Mucosa of rectum (tissue), 2 donors: ENCODE results near the gene EXOC7.

Experiments
- H3K27ac ChIP-seq, 2 donors: one replicate each; pipeline ENCODE4 v1.7.0; 2013; ENCODE audit warnings: inconsistent platforms in 2 of 2, low read depth in 2 of 2, low read length in 2 of 2
- H3K27me3 ChIP-seq, 2 donors: one replicate each; pipeline ENCODE4 v1.7.0; 2013; ENCODE audit warnings: low read length in 2 of 2; ENCODE audit not compliant: control insufficient read depth in 2 of 2, insufficient read depth in 2 of 2
- H3K36me3 ChIP-seq, 2 donors: one replicate each; pipeline ENCODE4 v1.7.0; 2013; ENCODE audit warnings: low read length in 2 of 2; ENCODE audit not compliant: control insufficient read depth in 2 of 2, insufficient read depth in 2 of 2
- H3K4me1 ChIP-seq, 2 donors: one replicate each; pipeline ENCODE4 v1.7.0; 2013; ENCODE audit warnings: low read length in 2 of 2, mild to moderate bottlenecking in 1 of 2; ENCODE audit not compliant: control insufficient read depth in 2 of 2, insufficient read depth in 2 of 2
- H3K4me3 ChIP-seq, 2 donors: one replicate each; pipeline ENCODE4 v1.7.0; 2013; ENCODE audit warnings: low read length in 2 of 2
- H3K9ac ChIP-seq, 2 donors: one replicate each; pipeline ENCODE4 v1.7.0; 2013; ENCODE audit warnings: low read length in 2 of 2, low read depth in 1 of 2, mild to moderate bottlenecking in 1 of 2
- H3K9me3 ChIP-seq, 2 donors: one replicate each; pipeline ENCODE4 v1.7.0; 2013; ENCODE audit warnings: low read length in 2 of 2; ENCODE audit not compliant: control insufficient read depth in 2 of 2
- donor health status: healthy.
- donor health status: Normal muscosa, but diverticular disease.

EXOC7 gene

DNA sequence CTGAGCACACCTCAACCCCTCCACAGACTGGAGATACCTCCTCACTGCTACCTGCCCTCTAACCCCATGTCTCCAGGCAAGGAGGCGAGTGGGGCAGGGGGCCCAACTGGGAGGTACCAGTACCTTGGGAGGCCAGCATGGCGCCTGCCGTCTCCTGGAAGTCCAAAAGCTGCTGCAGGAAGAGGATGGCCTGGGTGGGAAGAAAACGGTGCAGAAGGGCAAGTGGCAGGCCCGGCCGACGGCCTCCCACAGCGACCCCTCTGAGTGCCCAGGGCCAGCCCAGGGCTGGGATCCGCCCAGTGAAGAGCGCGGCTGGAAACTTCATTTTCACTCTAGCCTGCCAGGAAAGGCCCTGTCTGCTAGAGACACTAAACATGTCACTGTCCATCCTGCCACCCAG, 16.1 kb downstream of the EXOC7 start:
- H3K27ac ChIP-seq: no peak overlapping the region
- no peaks in the 10 kb centered on the region for H3K9me3 ChIP-seq
- H3K4me1 ChIP-seq: no peaks in the 10 kb centered on the region
- H3K27me3 ChIP-seq: no peaks in the 10 kb centered on the region
- no peak overlapping the region for H3K9ac ChIP-seq
- H3K36me3 ChIP-seq: peaks cover 75 to 78% of the 10 kb centered on the region in 2 donors
- H3K4me3 ChIP-seq: no peak overlapping the region

DNA sequence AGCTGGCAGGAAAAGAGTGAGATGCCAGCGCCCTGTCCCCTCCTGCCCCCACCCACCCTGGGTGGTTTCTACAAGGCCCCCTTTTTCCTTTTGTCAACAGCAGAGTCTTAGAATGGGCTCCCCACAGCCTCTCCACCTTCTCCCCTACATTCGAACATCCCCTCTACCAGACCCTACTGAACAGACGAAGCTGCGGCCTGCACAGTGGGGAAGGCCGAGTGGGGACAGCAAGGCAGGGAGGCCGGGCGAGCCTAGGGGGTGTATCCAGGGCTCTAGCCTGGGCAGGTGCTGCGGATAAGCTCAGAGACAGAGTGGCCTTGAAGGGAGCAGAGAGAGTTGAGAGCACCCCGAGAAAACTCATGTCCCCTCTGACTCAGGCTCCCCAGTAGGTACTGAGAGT, 17.2 kb downstream of the EXOC7 start:
- Histone ChIP-seq H3K36me3 (peaks cover 67 to 75% of the 10 kb centered on the region in 2 donors), H3K27ac (no peak overlapping the region), H3K9me3 (no peaks in the 10 kb centered on the region), H3K27me3 (no peaks in the 10 kb centered on the region), H3K4me3 (no peak overlapping the region), H3K9ac (no peak overlapping the region), H3K4me1 (no peaks in the 10 kb centered on the region)

DNA sequence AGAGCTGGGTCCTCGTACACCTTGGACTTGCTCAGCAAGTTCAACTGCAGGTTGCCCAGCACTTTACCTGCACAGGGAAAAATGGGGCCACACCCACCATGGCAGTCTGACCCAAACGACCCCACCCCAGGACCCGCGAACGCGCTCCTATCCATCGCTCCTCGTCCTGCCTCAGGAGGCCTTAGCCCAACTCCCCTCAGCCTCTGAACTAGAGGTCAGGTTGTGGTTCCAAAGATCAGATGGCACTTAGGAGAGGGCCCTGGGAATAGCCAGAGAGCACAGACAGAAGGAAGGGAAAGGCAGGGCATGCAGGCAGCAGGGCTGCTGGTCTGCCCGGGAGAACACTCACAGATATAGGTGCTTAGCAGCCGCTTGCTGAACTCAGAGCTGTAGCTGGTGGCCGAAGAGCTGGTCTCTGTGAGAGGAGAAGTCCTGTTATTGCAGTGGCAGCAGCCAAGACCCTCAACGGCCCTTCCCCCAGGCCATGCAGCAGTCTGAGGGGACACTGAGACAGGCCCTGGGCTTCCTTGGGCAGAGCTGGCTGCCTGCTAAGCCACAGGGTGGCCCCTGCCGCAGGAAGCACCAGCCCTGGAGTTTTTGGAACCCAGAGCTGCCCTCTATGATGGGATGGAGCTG, 17.7 kb downstream of the EXOC7 start:
- H3K27me3 ChIP-seq: no peaks in the 10 kb centered on the region
- H3K9ac ChIP-seq: no peak overlapping the region
- no peak overlapping the region for H3K4me3 ChIP-seq
- H3K27ac ChIP-seq: no peak overlapping the region
- H3K4me1 ChIP-seq: no peaks in the 10 kb centered on the region
- peaks cover 67 to 71% of the 10 kb centered on the region in 2 donors for H3K36me3 ChIP-seq
- no peaks in the 10 kb centered on the region for H3K9me3 ChIP-seq

DNA sequence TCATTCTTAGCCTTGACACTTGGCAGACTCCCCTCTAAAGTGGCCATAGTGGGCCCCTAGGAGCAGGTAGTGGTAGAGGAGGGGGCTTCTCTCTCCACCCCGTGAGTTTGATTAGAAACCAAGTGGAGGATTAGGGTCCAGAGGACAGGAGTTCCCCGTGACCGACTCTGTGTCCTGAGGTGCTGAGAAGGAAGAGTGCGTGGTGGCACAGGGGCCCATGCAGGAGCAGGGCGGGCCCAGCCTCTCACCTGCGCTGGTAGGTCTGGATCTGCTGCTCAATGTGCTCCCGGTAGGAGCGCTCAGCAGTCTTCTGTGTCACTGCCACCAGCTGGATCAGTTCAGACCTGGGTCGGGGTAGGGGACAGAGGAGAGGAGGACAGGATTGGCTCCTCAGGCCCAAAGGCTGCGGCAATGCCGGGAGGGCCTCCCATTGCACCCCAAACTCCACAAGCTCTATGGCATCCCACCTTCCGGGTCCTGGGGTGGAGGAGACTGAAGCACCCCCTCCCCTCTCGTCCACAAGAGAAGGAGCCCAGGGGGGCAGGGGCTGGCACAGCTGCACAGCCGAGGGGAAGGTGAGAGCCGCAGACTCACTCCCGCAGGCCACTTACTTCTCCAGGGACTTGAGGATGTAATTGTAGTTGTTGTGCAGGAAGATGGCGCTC, 18.4 kb downstream of the EXOC7 start:
- no peaks in the 10 kb centered on the region for H3K27me3 ChIP-seq
- no peak overlapping the region for H3K9ac ChIP-seq
- H3K27ac ChIP-seq: no peak overlapping the region
- no peaks in the 10 kb centered on the region for H3K9me3 ChIP-seq
- H3K4me3 ChIP-seq: no peak overlapping the region
- peaks cover 60 to 69% of the 10 kb centered on the region in 2 donors for H3K36me3 ChIP-seq
- H3K4me1 ChIP-seq: no peaks in the 10 kb centered on the region

DNA sequence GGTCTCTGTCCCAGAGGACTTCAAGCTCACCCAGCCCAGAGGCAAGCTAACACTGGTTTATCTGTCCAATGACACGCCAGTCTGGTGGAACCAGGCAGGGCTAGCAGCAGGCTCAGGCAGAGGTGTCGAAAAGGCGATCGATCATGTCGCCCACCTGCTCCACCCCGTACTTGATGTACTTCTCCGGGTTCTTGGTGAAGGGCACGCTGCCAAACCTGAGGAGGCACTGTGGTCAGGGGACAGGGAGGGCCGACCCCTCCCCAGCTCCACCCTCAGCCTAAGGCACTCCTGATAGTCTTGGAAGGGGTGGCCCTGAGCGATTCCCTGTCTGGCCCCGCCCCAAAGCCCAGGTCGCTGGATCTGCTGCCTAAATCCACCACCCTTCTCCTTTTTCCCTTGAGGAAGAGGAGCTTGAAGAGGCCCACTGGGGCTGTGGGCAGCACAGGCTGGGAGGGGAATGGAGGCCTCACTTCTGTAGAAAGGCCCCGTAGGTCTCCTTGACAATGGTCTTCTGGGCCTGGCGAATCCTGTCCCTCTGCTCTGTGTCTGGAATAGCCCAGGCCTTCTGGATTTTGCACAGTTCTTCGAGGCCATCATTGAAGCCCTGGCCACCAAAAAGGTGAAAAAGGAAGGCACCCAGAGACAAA, 19.9 kb downstream of the EXOC7 start:
- Histone ChIP-seq H3K4me3 (no peak overlapping the region), H3K27ac (no peak overlapping the region), H3K9me3 (no peaks in the 10 kb centered on the region), H3K9ac (no peak overlapping the region), H3K36me3 (peaks cover 45 to 54% of the 10 kb centered on the region in 2 donors), H3K27me3 (peaks cover 11 to 15% of the 10 kb centered on the region in 2 donors), H3K4me1 (no peaks in the 10 kb centered on the region)

DNA sequence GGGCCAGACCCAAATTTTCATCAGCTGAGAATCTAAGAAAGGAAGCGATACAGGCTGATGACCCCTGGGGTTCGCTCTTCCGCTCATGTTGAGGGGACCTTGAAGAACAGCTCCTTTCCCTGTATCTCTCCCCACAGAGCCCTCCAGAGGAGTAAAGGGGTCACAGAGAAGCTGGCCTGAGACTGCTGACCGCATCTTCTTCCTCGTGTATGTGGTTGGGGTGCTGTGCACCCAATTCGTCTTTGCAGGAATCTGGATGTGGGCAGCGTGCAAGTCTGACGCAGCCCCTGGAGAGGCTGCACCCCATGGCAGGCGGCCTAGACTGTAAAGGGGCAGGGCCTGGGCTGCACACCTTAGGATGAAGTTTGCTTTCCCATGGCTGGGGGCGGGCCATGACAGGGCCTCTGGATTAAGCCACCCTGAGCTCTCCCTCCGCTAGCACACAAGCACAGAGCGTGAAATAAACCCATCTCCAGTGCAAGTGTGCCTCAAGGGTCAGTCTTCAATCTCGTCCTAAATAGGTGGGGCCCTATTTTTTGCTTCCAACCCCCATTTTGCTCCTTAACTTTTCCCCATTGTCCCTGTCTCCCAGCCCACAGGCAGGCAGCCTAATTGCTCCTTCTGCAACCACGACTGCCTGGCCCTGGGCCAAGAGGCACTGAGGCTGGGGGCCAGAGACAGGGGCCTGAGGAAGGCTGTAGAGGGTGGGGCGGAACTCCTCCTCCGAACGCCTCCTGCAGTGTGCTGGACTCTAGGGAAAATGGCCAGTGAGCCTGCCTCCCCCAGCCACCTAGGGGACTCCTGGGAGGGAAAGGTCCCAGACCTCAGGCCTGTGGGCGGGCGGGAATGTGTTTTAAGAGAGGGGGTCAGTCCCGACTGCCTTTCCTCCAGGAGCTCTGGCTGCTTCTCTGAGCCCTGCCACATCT, 21.0 kb downstream of the EXOC7 start:
- Histone ChIP-seq H3K27ac (no peak overlapping the region), H3K27me3 (peaks cover 20% of the 10 kb centered on the region in 2 donors), H3K36me3 (peaks cover 35 to 43% of the 10 kb centered on the region in 2 donors), H3K9ac (no peak overlapping the region), H3K9me3 (no peaks in the 10 kb centered on the region), H3K4me3 (no peak overlapping the region), H3K4me1 (no peaks in the 10 kb centered on the region)

DNA sequence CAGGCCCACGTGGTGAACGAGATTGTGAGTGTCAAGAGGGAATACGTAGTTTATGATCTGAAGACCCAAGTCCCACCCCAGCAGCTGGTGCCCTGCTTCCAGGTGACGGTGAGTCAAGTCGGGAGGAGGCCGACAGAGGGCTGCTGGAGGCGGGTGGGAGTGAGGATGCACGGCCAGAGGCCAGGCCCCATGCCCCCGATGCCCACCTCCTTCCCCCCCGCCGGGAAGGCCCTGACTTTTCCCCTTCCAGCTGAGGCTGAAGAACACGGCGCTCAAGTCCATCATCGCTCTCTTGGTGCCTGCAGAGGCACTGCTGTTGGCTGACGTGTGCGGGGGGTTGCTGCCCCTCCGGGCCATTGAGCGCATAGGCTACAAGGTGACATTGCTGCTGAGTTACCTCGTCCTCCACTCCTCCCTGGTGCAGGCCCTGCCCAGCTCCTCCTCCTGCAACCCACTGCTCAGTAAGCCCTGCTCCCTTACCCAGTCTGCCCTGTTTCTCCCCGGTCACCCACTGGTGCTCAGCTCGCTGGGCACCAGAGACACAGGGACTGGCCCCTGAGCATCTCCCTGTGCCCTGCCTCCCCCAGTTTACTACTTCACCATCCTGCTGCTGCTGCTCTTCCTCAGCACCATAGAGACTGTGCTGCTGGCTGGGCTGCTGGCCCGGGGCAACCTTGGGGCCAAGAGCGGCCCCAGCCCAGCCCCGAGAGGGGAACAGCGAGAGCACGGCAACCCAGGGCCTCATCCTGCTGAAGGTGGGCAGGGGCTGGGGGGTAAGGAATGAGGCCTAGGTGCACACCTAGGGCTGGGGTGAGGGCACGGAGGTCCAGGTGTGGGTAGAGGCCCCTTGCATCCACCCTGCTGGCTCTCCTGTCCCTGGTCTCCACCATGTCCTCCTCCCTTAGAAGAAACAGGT, 22.0 kb downstream of the EXOC7 start:
- no peak overlapping the region for H3K9ac ChIP-seq

DNA sequence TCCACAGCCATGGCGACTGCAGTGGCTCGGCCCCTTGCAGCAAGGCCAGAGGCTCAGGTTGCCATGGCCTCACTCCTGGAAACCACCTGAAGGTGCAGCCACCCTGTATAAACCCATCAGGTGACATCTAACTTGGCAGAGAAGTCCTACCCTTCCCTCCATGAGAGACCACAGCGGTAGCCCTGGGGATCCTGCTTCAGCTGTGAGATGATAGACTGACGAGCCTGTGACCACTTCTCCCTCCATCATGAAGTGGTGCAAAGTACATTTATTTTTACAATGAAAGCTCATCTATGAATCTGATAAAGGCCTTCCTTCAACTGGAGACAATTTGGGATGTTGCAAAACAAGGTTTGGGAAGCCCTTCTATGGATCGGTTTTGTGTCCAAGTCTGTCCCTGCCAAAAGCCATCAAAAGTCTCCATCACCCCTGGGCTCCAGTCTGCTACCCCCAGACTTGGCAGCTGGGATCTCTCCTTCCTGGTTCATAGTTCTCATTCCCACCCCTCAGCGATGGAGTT, 22.8 kb downstream of the EXOC7 start:
- Histone ChIP-seq H3K4me1 (peaks cover 0 to 9% of the 10 kb centered on the region in 2 donors), H3K4me3 (no peak overlapping the region), H3K36me3 (peaks cover 23 to 30% of the 10 kb centered on the region in 2 donors), H3K27ac (no peak overlapping the region), H3K27me3 (peaks cover 37% of the 10 kb centered on the region in 2 donors), H3K9me3 (no peaks in the 10 kb centered on the region), H3K9ac (no peak overlapping the region)

More for the DNA sequence above, 22.0 kb downstream of the EXOC7 start:
- Histone ChIP-seq H3K4me1 (peaks cover 0 to 3% of the 10 kb centered on the region in 2 donors), H3K27ac (no peak overlapping the region), H3K36me3 (peaks cover 25 to 33% of the 10 kb centered on the region in 2 donors), H3K4me3 (no peak overlapping the region), H3K9me3 (no peaks in the 10 kb centered on the region), H3K27me3 (peaks cover 30 to 31% of the 10 kb centered on the region in 2 donors)
